ENCODE measurements around the gene POMP.
"Not testable (repeated sequence)": the region's sequence is repeated elsewhere in the genome, so short reads cannot be mapped to it uniquely, and the experiment has no call there.

POMP gene

GRCh38 chr13:28685114-28685513, 26.2 kb downstream of the POMP start:
- FAIRE-seq = no peak
- DNase-seq (ENCODE audit: extremely low spot score, insufficient read length, low read depth) = no peak

GRCh38 chr13:28685892-28686291, 27.0 kb downstream of the POMP start:
- no peak for FAIRE-seq
- no peak for DNase-seq (ENCODE audit: extremely low spot score, insufficient read length, low read depth)

GRCh38 chr13:28693605-28694491, 34.9 kb downstream of the POMP start:
- not testable (repeated sequence) for FAIRE-seq; DNase-seq (ENCODE audit: extremely low spot score, insufficient read length, low read depth)

GRCh38 chr13:28697441-28697840, 38.5 kb downstream of the POMP start:
- DNase-seq (ENCODE audit: extremely low spot score, insufficient read length, low read depth) (no peak), FAIRE-seq (no peak)

- DNase-seq (ENCODE audit: extremely low spot score, insufficient read length, low read depth) = no peak
- no peak for FAIRE-seq
Observed at GRCh38 chr13:28699246-28699645, 40.3 kb downstream of the POMP start.

- DNase-seq (ENCODE audit: extremely low spot score, insufficient read length, low read depth) (no peak), FAIRE-seq (no peak)
Observed at GRCh38 chr13:28704282-28704681, 45.4 kb downstream of the POMP start.

GRCh38 chr13:28704919-28705318, 46.0 kb downstream of the POMP start:
- DNase-seq (ENCODE audit: extremely low spot score, insufficient read length, low read depth) (no peak), FAIRE-seq (no peak)

- FAIRE-seq = peak; percentile 47
Observed at GRCh38 chr13:28705461-28706083, 46.6 kb downstream of the POMP start.

GRCh38 chr13:28707629-28708427, 48.9 kb downstream of the POMP start:
- peak; percentile 98 for FAIRE-seq
- DNase-seq (ENCODE audit: extremely low spot score, insufficient read length, low read depth) = peak; percentile 33

More at GRCh38 chr13:28705461-28706083, 46.6 kb downstream of the POMP start:
- DNase-seq (ENCODE audit: extremely low spot score, insufficient read length, low read depth) = no peak

- FAIRE-seq = no peak
- no peak for DNase-seq (ENCODE audit: extremely low spot score, insufficient read length, low read depth)
Observed at GRCh38 chr13:28710161-28710560, 51.2 kb downstream of the POMP start.

GRCh38 chr13:28714651-28715050, 55.7 kb downstream of the POMP start:
- DNase-seq (ENCODE audit: extremely low spot score, insufficient read length, low read depth) = no peak
- no peak for FAIRE-seq

GRCh38 chr13:28716511-28716910, 57.6 kb downstream of the POMP start:
- FAIRE-seq (no peak), DNase-seq (ENCODE audit: extremely low spot score, insufficient read length, low read depth) (no peak)

GRCh38 chr13:28717170-28717569, 58.2 kb downstream of the POMP start:
- FAIRE-seq (no peak), DNase-seq (ENCODE audit: extremely low spot score, insufficient read length, low read depth) (no peak)

- DNase-seq (ENCODE audit: extremely low spot score, insufficient read length, low read depth) = no peak
- peak; percentile 67 for FAIRE-seq
Observed at GRCh38 chr13:28718196-28718542, 59.2 kb downstream of the POMP start.

- FAIRE-seq (peak; percentile 92), DNase-seq (ENCODE audit: extremely low spot score, insufficient read length, low read depth) (peak; percentile 95)
Observed at GRCh38 chr13:28718543-28719226, 59.8 kb downstream of the POMP start, which contains the start of gene SLC46A3. TSS of gene SLC46A3 (minus strand) at chr13:28718970. CDS start at chr13:28717998, 972 bp downstream.

- FAIRE-seq (no peak), DNase-seq (ENCODE audit: extremely low spot score, insufficient read length, low read depth) (no peak)
Observed at GRCh38 chr13:28719227-28720055, 60.5 kb downstream of the POMP start.

GRCh38 chr13:28723806-28724205, 64.9 kb downstream of the POMP start:
- FAIRE-seq (no peak), DNase-seq (ENCODE audit: extremely low spot score, insufficient read length, low read depth) (no peak)

GRCh38 chr13:28725046-28725610, 66.2 kb downstream of the POMP start:
- FAIRE-seq (no peak), DNase-seq (ENCODE audit: extremely low spot score, insufficient read length, low read depth) (no peak)
